Right atrium auricular region (tissue), 2 donors: ENCODE results near the gene TDP1. TPM values are rescaled to one million over a fixed set of nuclear protein-coding genes. Genes with fewer than 3 reads are reported as not detected.

ENCODE experiments used
- DNase-seq: peaks from one replicate; pipeline ENCODE4 v3.0.0-alpha.2; 2019; ENCODE audit warnings: low spot score
- H3K27ac ChIP-seq, 2 donors: fragments of 200-600 bp; sonication (generic); 1 replicate in 1 of 2; 2 replicates in 1 of 2; pipeline ENCODE4 v1.5.1; 2016 to 2019
- H3K27me3 ChIP-seq, 2 donors: fragments of 200-600 bp; sonication (generic); one replicate each; pipeline versions ENCODE4 v1.5.1 to v1.6.0; 2017 to 2019
- H3K36me3 ChIP-seq: fragments of 200-600 bp; sonication (generic); one replicate; pipeline ENCODE4 v1.5.1; 2016
- H3K4me1 ChIP-seq, 2 donors: fragments of 200-600 bp; sonication (generic); one replicate each; pipeline versions ENCODE4 v1.5.1 to v1.6.0; 2017 to 2019
- H3K4me3 ChIP-seq, 2 donors: fragments of 200-600 bp; sonication (generic); 1 replicate in 1 of 2; 2 replicates in 1 of 2; pipeline ENCODE4 v1.5.1; 2017 to 2019; ENCODE audit warnings: mild to moderate bottlenecking in 1 of 2, moderate library complexity in 1 of 2
- H3K9me3 ChIP-seq, 2 donors: fragments of 200-600 bp; sonication (generic); one replicate each; pipeline ENCODE4 v1.5.1; 2019
- CTCF ChIP-seq, 2 donors: fragments of 200-600 bp; sonication (generic); IDR thresholded peaks; one replicate each; pipeline ENCODE4 v1.5.1; 2019; ENCODE audit warnings: antibody characterized with exemption in 2 of 2
- total RNA-seq, 2 donors: library from RNA; depleted of rRNA; stranded (reverse); fragments of >200 nt; gene quantifications; one replicate each; pipeline ENCODE4 v1.1.0, GENCODE V29; 2016

TDP1 gene
- total RNA-seq, 2 donors from 2014 or later, result 1.6 to 2.8 TPM

GRCh38 chr14:89963288-89963978, 7.7 kb downstream of the TDP1 start:
- no peak overlapping the region for H3K27ac ChIP-seq
- H3K4me1 ChIP-seq, result no peaks in the 10 kb centered on the region
- H3K27me3 ChIP-seq, result no peaks in the 10 kb centered on the region
- H3K36me3 ChIP-seq, result no peaks in the 10 kb centered on the region
- no peak overlapping the region for H3K4me3 ChIP-seq
- no peaks in the 10 kb centered on the region for H3K9me3 ChIP-seq
- no peak for DNase-seq
- no peak for TF ChIP-seq CTCF (IDR thresholded peaks at IDR 0.05)

- TF ChIP-seq CTCF (IDR thresholded peaks at IDR 0.05), result no peak
- H3K4me3 ChIP-seq, result no peak overlapping the region
- DNase-seq, result no peak
- no peaks in the 10 kb centered on the region for H3K36me3 ChIP-seq
- H3K9me3 ChIP-seq, result no peaks in the 10 kb centered on the region
- no peaks in the 10 kb centered on the region for H3K27me3 ChIP-seq
- no peaks in the 10 kb centered on the region for H3K4me1 ChIP-seq
- no peak overlapping the region for H3K27ac ChIP-seq
Observed at GRCh38 chr14:89965839-89966238, 10.1 kb downstream of the TDP1 start.

- peak; percentile 76 to 82 for TF ChIP-seq CTCF (IDR thresholded peaks at IDR 0.05)
- Histone ChIP-seq H3K36me3 (peaks cover 4% of the 10 kb centered on the region), H3K27me3 (no peaks in the 10 kb centered on the region), H3K27ac (no peak overlapping the region), H3K4me1 (no peaks in the 10 kb centered on the region), H3K9me3 (no peaks in the 10 kb centered on the region), H3K4me3 (no peak overlapping the region)
- no peak for DNase-seq
Observed at GRCh38 chr14:89973234-89973823, 17.6 kb downstream of the TDP1 start.

GRCh38 chr14:89977668-89978067, 21.9 kb downstream of the TDP1 start:
- no peak for DNase-seq

GRCh38 chr14:89978656-89979055, 22.9 kb downstream of the TDP1 start:
- no peak for TF ChIP-seq CTCF (IDR thresholded peaks at IDR 0.05)
- no peak for DNase-seq
- H3K36me3 ChIP-seq, result peaks cover 5% of the 10 kb centered on the region
- no peaks in the 10 kb centered on the region for H3K9me3 ChIP-seq
- no peak overlapping the region for H3K27ac ChIP-seq
- no peaks in the 10 kb centered on the region for H3K27me3 ChIP-seq
- no peaks in the 10 kb centered on the region for H3K4me1 ChIP-seq
- H3K4me3 ChIP-seq, result no peak overlapping the region

More at GRCh38 chr14:89977668-89978067, 21.9 kb downstream of the TDP1 start:
- no peaks in the 10 kb centered on the region for H3K9me3 ChIP-seq
- peaks cover 5% of the 10 kb centered on the region for H3K36me3 ChIP-seq
- no peak overlapping the region for H3K27ac ChIP-seq
- no peak overlapping the region for H3K4me3 ChIP-seq
- no peaks in the 10 kb centered on the region for H3K4me1 ChIP-seq
- TF ChIP-seq CTCF (IDR thresholded peaks at IDR 0.05), result no peak
- H3K27me3 ChIP-seq, result no peaks in the 10 kb centered on the region
